GM04503 (cell line): ENCODE data around the gene SMC3.

Source experiments
- DNase-seq: peaks from one replicate; pipeline ENCODE4 v3.0.0-alpha.2; 2012; ENCODE audit warnings: low read depth

SMC3 gene

DNA sequence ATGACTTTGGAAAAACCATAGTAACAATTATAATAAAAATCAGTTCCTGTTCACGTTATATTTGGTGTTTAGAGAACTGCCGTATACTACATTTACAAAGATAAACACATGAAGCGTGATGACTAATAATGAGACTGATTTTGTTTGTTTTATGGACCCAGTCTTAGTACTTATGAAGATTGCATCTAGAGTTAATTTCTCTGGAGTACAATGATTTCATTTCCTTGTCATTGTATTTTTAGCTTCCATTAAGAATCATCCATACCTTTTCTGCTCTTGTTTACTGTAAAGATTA, 79.6 kb downstream of the SMC3 start:
- DNase-seq: no peak

DNA sequence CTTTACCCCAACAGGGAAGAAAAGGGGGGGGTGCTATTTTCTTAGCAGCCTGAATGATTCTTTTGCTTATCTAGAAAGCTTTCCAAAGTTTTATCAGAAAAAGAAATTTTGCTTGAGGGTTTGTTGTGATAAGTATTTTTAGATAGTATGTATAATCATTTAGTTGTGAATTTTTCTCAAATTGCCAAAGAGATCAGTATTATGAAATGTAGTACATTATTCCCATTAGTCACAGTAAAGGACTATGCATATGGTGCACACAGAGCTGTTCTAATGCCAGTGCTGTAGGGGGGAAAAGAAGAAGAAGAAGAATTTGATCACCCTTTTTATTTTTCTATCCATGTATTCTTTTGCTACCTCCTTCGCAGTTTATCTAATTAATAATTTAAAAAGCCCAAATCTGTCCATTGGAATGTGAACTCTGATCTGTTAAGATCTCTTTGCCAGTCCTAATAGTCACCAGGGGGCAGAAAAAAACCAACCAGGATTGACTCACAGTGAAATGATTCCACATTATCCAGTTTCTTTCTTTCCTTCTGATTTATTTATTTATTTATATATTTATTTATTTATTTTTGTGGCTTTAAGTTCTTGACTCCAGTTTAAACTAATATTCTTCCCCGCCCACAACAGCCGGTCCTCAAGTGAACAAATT, 81.3 kb downstream of the SMC3 start:
- no peak for DNase-seq

DNA sequence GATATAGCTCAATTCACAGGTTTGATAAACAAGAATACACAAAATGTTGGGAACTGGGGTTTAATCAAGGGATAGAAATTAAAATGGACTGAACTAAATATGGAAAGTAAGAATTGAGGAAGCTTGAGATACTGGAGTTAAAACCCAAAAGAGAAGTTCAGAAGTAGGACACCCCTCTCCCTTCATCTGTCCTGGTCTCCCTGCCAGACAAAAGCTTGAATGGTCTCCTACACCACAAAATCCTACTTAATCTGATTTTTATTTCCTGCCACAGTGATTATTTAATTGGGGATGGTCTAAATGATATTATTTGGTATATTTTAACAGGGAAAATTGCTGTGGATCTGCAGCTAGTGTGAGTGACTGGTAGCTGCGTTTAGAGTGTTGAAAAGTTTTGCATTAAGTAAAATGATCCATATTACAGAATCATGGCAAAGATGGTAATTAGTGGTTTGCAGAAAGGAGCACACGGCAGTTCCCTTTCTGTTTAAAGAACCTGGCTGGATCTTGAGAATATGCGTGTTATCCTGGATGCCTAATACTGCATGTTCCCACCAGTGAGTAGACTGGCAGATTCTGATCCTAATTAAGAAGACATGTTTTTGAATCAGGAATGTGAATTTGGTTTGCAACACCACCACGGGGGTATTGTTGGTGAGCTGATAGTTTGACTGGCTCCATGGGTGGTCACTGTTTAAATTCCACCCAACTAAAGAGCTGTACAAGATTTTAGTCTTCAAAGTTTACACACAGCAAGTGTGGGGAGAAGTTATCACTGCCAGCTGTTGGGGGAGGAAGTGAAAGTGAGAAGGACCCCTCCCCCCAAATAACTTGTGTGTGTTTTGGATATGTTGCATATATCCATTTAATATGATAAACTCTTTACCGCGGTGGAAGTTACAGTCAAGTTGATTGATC, 82.1 kb downstream of the SMC3 start:
- no peak for DNase-seq

DNA sequence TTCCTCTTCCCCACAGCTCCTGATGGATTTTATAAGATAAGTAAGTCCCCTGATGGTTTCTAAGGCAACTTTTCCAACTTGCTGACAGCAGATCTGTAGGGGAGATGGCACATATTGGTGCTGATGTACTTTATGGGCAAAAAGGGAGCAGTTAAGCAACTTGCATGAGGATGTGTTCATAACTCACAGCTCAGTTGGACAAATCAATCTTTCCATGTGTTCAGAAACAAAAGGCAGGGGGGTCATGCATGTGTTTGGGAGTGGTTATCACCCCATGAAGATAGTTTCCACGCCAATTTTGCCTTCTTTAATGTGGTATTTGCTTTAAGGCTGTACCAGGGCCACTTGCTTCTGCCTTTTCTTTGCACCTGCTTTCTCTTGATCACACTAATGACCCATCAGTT, 82.8 kb downstream of the SMC3 start:
- no peak for DNase-seq

DNA sequence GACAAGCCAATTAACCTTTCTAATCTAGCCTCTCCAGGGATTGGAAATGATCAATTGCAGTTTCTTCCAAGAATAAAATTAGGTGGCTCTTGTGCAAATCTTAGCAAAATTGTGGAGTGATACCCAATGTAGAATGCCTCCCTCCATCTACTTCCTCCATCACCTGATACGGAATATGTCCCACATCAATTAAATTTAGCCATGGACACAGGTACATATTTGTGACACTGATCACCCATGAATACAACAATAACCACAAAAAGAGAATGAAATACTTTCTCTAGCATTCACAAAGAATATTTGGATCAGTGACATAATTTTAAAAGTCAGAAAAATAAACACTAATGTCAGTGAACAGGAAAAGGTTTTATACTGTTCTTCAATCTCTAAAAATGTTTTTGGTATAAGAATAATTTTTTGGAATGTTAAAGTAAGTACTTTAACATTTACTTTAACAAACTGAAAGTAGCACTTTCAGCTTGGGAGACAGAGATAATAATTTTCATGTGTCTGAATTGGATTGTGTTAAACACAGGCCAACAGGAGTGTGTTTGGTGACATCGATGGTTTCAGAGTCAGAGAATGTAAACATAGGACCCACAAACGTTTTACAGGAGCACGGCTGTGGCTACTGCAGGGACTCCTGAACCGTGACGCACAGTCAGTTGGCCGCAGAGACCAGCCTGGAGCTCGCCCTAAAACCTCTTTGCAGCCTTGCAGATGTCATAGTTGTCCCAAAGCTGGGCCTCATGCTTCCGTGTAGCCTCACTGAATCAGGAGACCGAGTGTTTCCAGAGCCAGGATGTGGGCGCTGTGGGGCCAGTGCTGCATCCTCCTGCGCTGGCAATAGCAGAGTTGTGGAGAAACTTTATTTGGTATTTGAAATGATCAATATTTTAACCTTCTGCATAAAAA, 83.8 kb downstream of the SMC3 start:
- DNase-seq: peak; percentile 47

DNA sequence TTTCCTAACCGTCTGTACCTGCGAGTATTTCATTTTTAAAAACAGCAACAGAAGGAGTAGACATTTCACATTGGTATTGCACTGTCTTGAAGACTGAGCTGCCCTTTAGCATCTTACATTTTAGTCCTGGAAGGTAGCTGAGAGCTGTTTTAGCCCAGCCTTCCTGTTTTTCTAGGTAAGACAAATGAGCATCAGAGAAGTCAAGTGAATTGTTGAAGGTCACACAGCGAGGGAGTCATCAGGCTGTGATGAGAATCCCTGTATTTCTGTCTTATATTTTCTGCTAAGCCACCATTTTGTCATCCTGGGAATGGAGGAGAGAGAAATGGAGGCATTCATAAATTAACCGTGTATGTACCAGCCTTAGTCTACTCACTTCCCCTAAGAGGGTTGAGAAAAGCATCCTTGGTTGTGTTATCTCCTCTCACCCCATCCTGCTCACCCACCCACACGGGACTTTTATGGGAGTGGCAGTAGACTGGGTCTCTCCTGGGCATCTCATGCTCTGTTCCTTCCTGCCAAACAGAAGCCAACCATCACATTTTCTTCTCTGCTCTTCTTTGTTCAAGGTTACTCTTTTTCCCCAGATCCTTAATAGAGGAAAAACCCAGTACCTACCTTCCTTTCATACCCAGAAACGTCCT, 85.1 kb downstream of the SMC3 start:
- DNase-seq: no peak
